ENCODE data around the gene PLCL2.

DNA sequence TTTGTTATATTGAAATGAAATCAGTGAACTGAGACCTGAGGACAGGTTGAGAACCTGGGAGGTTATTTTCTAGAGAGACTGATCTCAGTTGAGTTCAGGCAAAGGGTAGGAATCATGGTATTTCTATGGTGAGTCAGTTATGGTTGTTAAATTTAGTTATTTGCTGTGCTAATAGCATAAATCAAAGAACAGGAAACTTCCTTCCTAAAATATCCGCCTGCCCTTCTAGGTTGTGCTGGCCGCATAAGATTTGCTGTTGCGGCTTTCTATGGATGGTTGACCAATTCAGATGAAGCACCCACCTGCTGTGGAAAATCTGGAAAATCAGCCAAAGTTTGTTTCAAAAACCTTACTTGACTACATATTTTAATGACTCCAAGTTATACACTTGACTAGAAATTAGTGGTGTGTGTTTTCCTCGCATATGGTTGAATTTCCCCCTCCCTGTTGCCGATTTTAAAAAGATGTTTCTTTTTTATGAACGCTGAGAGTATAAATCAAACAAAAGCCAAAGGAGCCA is 52.6 kb downstream of the PLCL2 start:
- TF ChIP-seq CTCF (IDR thresholded peaks at IDR 0.05) (no peak), EZH2 (IDR thresholded peaks at IDR 0.05; ENCODE audit: borderline replicate concordance, insufficient read depth, low read depth, low read length, poor library complexity, severe bottlenecking) (no peak)

Data from B cell (primary cell).